ENCODE measurements around the gene CATSPERZ. TPM values are rescaled to one million over a fixed set of nuclear protein-coding genes. Genes with fewer than 3 reads are reported as not detected.

Gene CATSPERZ
- total and polyA plus RNA-seq, 9 of the 15 experiments (the other 6 are each of a cell fraction or from before 2014, with no cell fraction given), result 0.86 to 8.5 (median 3.5) TPM

- TF ChIP-seq PREB (CRISPR knock-in tag; IDR thresholded peaks at IDR 0.05) (peak; percentile 99), E2F1 (CRISPR knock-in tag; IDR thresholded peaks at IDR 0.05) (no peak), HDAC1 (IDR thresholded peaks at IDR 0.05) (peak in 1 of 2 experiments; percentile 54; a peak in 1 of 4 replicates), SMARCA4 (IDR thresholded peaks at IDR 0.05) (peak; percentile 55; the same call in 1 of the 2 replicates), GTF2F1 (IDR thresholded peaks at IDR 0.05; ENCODE audit: low read depth, low read length) (0 out of 2 replicates have a peak, but pooled peaks have one; percentile 22), ZBTB8A (IDR thresholded peaks at IDR 0.05; ENCODE audit: partially characterized antibody) (no peak), THRB (CRISPR knock-in tag; conservative IDR thresholded peaks at IDR 0.05) (no peak), CBFA2T2 (conservative IDR thresholded peaks at IDR 0.05) (no peak), POLR2G (IDR thresholded peaks at IDR 0.05; ENCODE audit: low read depth, low read length) (peak; percentile 75), KAT8 (IDR thresholded peaks at IDR 0.05; ENCODE audit: low read depth) (no peak), FOXA3 (CRISPR knock-in tag; conservative IDR thresholded peaks at IDR 0.05 in 1 of 2, IDR thresholded peaks at IDR 0.05 in 1 of 2) (no peak; a peak in 1 of 4 replicates), ZNF143 (CRISPR knock-in tag; IDR thresholded peaks at IDR 0.05) (0 out of 2 replicates have a peak, but pooled peaks have one; percentile 49), KAT2B (IDR thresholded peaks at IDR 0.05; ENCODE audit: low read depth, low read length) (no peak), ZNF165 (CRISPR knock-in tag; IDR thresholded peaks at IDR 0.05; ENCODE audit: borderline replicate concordance) (no peak), SMARCE1 (IDR thresholded peaks at IDR 0.05) (peak; percentile 48; the same call in 1 of the 2 replicates), NR2F6 (CRISPR knock-in tag; IDR thresholded peaks at IDR 0.05) (no peak), EP300 (IDR thresholded peaks at IDR 0.05; ENCODE audit: low read length) (peak; percentile 19), ZNF212 (CRISPR knock-in tag; IDR thresholded peaks at IDR 0.05) (no peak), SNIP1 (IDR thresholded peaks at IDR 0.05; ENCODE audit: low read depth) (no peak), KLF6 (CRISPR knock-in tag; IDR thresholded peaks at IDR 0.05; ENCODE audit: borderline replicate concordance) (peak; percentile 36; the same call in 1 of the 2 replicates), MTA3 (IDR thresholded peaks at IDR 0.05; ENCODE audit: borderline replicate concordance) (peak; percentile 82; the same call in 1 of the 2 replicates), MYNN (IDR thresholded peaks at IDR 0.05) (peak; percentile 57), MYNN (CRISPR knock-in tag; IDR thresholded peaks at IDR 0.05) (no peak), ZNF41 (CRISPR knock-in tag; conservative IDR thresholded peaks at IDR 0.05) (no peak), SMC3 (conservative IDR thresholded peaks at IDR 0.05; ENCODE audit: insufficient read depth, low read depth, low read length) (peak; percentile 74)
These were observed 4.3 kb downstream of the CATSPERZ start (continued) for GRCh38 chr11:64304316-64305072.
